A673 (cell line): ENCODE measurements around the gene MAGI3.

Source experiments
- CTCF ChIP-seq: fragments of 300-800, 200-600 bp; sonication (generic); conservative IDR thresholded peaks from 2 replicates; pipeline ENCODE4 v1.5.1; 2017; ENCODE audit warnings: low read depth, mild to moderate bottlenecking, antibody characterized with exemption, low read length, moderate library complexity, mixed read lengths
- EZH2 ChIP-seq: fragments of 200-600 bp; sonication (generic); IDR thresholded peaks from 2 replicates; pipeline ENCODE4 v1.6.1; 2017; ENCODE audit warnings: borderline replicate concordance, low read depth, mild to moderate bottlenecking, mixed read lengths, antibody characterized with exemption, low read length; ENCODE audit not compliant: poor library complexity, severe bottlenecking

DNA sequence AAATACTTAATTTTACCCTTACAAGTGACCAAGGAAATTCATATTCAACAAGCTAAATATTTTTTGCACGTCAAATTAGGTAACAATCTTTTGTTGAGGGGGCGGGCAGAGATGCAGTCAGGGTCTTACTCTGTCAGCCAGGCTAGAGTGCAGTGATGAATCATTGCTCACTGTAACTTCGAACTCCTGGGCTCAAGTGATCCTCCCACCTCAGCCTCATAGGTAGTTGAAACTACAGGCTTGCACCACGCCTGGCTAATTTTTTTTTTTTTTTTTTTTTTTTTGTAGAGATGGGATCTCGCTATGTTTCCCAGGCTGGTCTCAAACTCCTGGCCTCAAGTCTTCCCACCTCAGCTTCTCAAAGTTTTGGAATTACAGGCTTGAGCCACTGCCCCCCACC is 342.5 kb downstream of the MAGI3 start:
- no peak for TF ChIP-seq CTCF
- TF ChIP-seq EZH2, result no peak
